H1 (cell line): Measurements from ENCODE around the gene PTPRD. TPM values are rescaled to one million over a fixed set of nuclear protein-coding genes. Genes with fewer than 3 reads are reported as not detected.

Source experiments
- CREB1 ChIP-seq: IDR thresholded peaks from 2 replicates; pipeline ENCODE4 v1.6.1; 2012; ENCODE audit warnings: inconsistent platforms
- HDAC2 ChIP-seq, 2 experiments: fragments of 300-600 bp in 1 of 2; sonication (generic) in 1 of 2; IDR thresholded peaks; 2 replicates each; pipeline ENCODE4 v1.6.1; 2011 to 2012; ENCODE audit warnings: low read depth in 2 of 2, low read length in 2 of 2, mild to moderate bottlenecking in 2 of 2, moderate library complexity in 2 of 2, borderline replicate concordance in 1 of 2, inconsistent platforms in 1 of 2
- POU5F1 ChIP-seq: IDR thresholded peaks from 2 replicates; pipeline ENCODE4 v1.6.1; 2011; ENCODE audit warnings: low read depth, mild to moderate bottlenecking, low read length, moderate library complexity
- SUZ12 ChIP-seq: fragments of 200-600 bp; sonication (generic); IDR thresholded peaks from 2 replicates; pipeline ENCODE4 v1.6.1; 2012; ENCODE audit warnings: mild to moderate bottlenecking, inconsistent platforms, low read length, moderate library complexity, mixed read lengths
- USF2 ChIP-seq: IDR thresholded peaks from 2 replicates; pipeline ENCODE4 v1.6.1; 2011; ENCODE audit warnings: low read length, improper control_type of control experiment
- YY1 ChIP-seq: IDR thresholded peaks from 2 replicates; pipeline ENCODE4 v1.6.1; 2011; ENCODE audit warnings: low read depth, mild to moderate bottlenecking, low read length
- polyA plus RNA-seq, 7 experiments: library from polyadenylated mRNA; depleted of rRNA in 3 of 7; stranded (reverse) in 5 of 7; unstranded in 2 of 7; fragments of >200 nt in 5 of 7; fragments of 200-250 nt in 2 of 7; gene quantifications; 1 replicate in 5 of 7; 2 replicates in 1 of 7; 4 replicates in 1 of 7; pipeline versions ENCODE4 v1.2.1 to v1.2.3, GENCODE V29; 2011 to 2013; ENCODE audit warnings: missing spikeins in 2 of 7, mixed read lengths in 2 of 7
- total RNA-seq: library from RNA; stranded (reverse); fragmentation: NEBNext Ultra II Directional; extraction: Animal tissue kit (Norgen Biotek cat#: 25700); gene quantifications from 2 replicates; pipeline ENCODE4 v1.2.1, GENCODE V29; 2021

The PTPRD gene
- total and polyA plus RNA-seq, 2 of the 8 experiments (the other 6 are each of a cell fraction or from before 2014, with no cell fraction given) = 17.2 to 77.0 TPM

- no peak for TF ChIP-seq CREB1
- no peak for TF ChIP-seq SUZ12
- TF ChIP-seq USF2 = no peak
- TF ChIP-seq POU5F1 = no peak
- TF ChIP-seq YY1 = no peak
- no peak for TF ChIP-seq HDAC2 (IDR thresholded peaks at IDR 0.05; ENCODE audit: borderline replicate concordance in 1 of 2, low read depth in 2 of 2, low read length in 2 of 2)
Observed at GRCh38 chr9:8424786-8425410, 2187.9 kb downstream of the PTPRD start (continued).
